Peyer's patch (tissue), 4 donors: ENCODE results near the gene DPCD. TPM values are rescaled to one million over a fixed set of nuclear protein-coding genes. Genes with fewer than 3 reads are reported as not detected.

ENCODE experiments used
- DNase-seq, 3 donors: peaks; one replicate each; pipeline ENCODE4 v3.0.0-alpha.2; 2017 to 2019
- H3K27ac ChIP-seq, 4 donors: fragments of 200-600 bp; sonication (generic); one replicate each; pipeline ENCODE4 v1.5.1; 2016 to 2019
- H3K27me3 ChIP-seq, 2 donors: fragments of 200-600 bp; sonication (generic); one replicate each; pipeline ENCODE4 v1.5.1; 2019
- H3K36me3 ChIP-seq, 3 donors: fragments of 200-600 bp; sonication (generic); one replicate each; pipeline ENCODE4 v1.5.1; 2016 to 2019
- H3K4me1 ChIP-seq, 4 donors: fragments of 200-600 bp; sonication (generic); one replicate each; pipeline ENCODE4 v1.5.1; 2016 to 2019
- H3K4me3 ChIP-seq, 4 donors: fragments of 200-600 bp; sonication (generic); 1 replicate in 3 of 4; 2 replicates in 1 of 4; pipeline ENCODE4 v1.5.1; 2016 to 2019; ENCODE audit warnings: mild to moderate bottlenecking in 1 of 4
- H3K9me3 ChIP-seq, 4 donors: fragments of 200-600 bp; sonication (generic); one replicate each; pipeline ENCODE4 v1.5.1; 2016 to 2019; ENCODE audit warnings: mild to moderate bottlenecking in 1 of 4
- POLR2A ChIP-seq, 2 donors: fragments of 450-650 bp; IDR thresholded peaks; one replicate each; pipeline ENCODE4 v1.5.1; 2017; ENCODE audit warnings: antibody characterized with exemption in 2 of 2, mild to moderate bottlenecking in 2 of 2, moderate library complexity in 2 of 2
- total RNA-seq, 4 donors: library from RNA; depleted of rRNA; stranded (reverse); fragments of >200 nt; gene quantifications; one replicate each; pipeline ENCODE4 v1.1.0, GENCODE V29; 2016
- TF ChIP-seq, protein P1 (sequence below), 6 experiments: fragments of 450-650 bp in 4 of 6; fragments of 200-600 bp in 2 of 6; sonication (generic) in 1 of 6; IDR thresholded peaks; one replicate each; pipeline ENCODE4 v1.5.1; 2017 to 2019; ENCODE audit warnings: antibody characterized with exemption in 6 of 6, mild to moderate bottlenecking in 3 of 6, moderate library complexity in 1 of 6

DPCD gene
- total RNA-seq, 4 donors from 2014 or later: 2.3 to 14.0 (median 8.5) TPM

DNA sequence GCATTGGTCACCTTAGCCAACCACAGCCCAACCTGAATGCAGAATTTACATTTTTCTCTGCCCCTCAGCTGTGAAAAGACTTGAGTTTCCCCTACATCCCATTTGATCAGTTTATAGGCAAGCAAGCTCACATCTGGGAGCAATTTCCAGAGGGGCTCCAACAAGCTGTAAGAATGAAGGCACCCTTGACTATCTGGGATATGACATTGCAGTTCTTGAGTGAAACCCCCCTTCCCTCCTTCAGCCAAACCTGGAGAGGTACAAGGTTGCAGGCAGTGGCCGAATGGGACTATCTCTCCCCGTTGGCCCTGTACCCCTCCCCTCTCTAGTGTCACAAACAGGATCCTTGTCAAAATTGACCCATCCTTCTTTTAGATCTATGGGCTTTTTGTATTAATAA lies 30.6 kb upstream of the DPCD start:
- Histone ChIP-seq H3K27ac (no peak overlapping the region), H3K4me1 (no peaks in the 10 kb centered on the region), H3K4me3 (no peak overlapping the region), H3K9me3 (no peaks in the 10 kb centered on the region), H3K27me3 (no peaks in the 10 kb centered on the region), H3K36me3 (peaks cover 0 to 13% (median 0%) of the 10 kb centered on the region in 3 donors)
- TF ChIP-seq, protein P1, sequence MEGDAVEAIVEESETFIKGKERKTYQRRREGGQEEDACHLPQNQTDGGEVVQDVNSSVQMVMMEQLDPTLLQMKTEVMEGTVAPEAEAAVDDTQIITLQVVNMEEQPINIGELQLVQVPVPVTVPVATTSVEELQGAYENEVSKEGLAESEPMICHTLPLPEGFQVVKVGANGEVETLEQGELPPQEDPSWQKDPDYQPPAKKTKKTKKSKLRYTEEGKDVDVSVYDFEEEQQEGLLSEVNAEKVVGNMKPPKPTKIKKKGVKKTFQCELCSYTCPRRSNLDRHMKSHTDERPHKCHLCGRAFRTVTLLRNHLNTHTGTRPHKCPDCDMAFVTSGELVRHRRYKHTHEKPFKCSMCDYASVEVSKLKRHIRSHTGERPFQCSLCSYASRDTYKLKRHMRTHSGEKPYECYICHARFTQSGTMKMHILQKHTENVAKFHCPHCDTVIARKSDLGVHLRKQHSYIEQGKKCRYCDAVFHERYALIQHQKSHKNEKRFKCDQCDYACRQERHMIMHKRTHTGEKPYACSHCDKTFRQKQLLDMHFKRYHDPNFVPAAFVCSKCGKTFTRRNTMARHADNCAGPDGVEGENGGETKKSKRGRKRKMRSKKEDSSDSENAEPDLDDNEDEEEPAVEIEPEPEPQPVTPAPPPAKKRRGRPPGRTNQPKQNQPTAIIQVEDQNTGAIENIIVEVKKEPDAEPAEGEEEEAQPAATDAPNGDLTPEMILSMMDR (IDR thresholded peaks at IDR 0.05): no peak
- no peak for TF ChIP-seq POLR2A (IDR thresholded peaks at IDR 0.05)
- no peak for DNase-seq

DNA sequence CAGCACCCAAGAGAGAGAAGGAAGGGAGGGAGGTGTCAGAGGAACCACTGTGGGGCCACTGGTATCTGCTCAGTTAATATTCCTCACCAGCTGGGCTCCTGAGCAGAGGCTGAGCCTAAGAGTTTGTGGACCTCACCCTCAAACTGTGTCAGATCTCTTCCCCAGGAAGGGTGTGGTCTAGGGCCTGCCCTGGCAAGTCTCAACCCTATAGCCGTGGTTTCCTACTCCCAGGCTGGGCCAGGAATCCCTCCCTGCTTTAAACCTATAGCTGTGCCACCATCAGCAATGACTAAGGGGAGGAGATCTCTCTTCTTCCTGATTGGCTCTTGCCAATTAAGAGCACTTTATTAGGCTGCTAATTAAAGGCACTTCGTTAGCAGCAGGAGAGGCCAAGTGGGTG lies 29.9 kb upstream of the DPCD start:
- DNase-seq: no peak
- no peaks in the 10 kb centered on the region for H3K9me3 ChIP-seq
- H3K27me3 ChIP-seq: no peaks in the 10 kb centered on the region
- TF ChIP-seq, protein P1 (IDR thresholded peaks at IDR 0.05): no peak
- no peak for TF ChIP-seq POLR2A (IDR thresholded peaks at IDR 0.05)
- H3K27ac ChIP-seq: no peak overlapping the region
- no peak overlapping the region for H3K4me3 ChIP-seq
- peaks cover 0 to 7% (median 0%) of the 10 kb centered on the region in 3 donors for H3K36me3 ChIP-seq
- no peaks in the 10 kb centered on the region for H3K4me1 ChIP-seq

DNA sequence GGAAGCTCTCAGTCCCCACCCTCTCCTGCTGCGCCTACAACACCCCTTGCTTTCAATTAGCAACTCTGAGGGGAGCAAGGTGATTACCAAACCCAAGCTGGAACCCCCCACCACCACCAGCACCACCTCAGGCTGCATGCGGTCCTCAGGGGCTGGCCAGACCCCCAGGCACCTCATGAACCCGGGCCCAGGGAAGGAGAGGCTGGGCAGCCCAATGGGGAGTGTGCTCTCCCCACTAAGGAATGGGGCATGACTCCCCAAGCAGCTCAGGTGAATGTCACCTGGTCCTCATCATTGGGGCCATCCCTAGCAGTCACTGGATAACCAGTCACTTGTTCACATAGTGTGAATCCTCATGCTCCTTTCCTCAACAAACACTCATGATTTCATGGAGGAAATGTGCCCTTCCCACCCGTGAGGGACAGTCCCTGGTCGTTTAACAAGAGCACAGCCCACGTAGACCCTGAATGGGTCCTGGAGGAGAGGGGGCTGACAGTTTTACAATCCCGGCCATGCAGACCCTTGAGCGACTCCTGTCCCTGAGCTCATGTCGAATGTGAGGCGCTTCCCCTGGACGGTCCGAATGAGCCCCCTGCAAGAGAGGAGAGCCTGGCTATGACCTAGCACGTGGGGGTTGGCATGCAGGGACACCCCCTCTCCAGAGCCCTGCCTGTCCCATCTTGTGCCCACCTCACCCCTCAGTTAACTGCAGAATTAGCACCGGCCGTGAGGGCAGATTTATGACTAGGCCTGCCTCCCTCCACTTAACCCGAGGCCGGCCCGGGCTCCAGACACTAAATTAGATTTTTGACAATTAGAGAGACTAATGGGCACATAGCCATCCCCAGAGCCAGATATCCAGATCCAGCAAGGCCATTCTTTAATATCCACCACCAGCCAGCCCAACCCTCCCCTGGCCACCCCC lies 29.2 kb upstream of the DPCD start:
- H3K4me3 ChIP-seq: no peak overlapping the region
- no peak overlapping the region for H3K27ac ChIP-seq
- H3K4me1 ChIP-seq: no peaks in the 10 kb centered on the region
- no peaks in the 10 kb centered on the region for H3K27me3 ChIP-seq
- no peaks in the 10 kb centered on the region for H3K9me3 ChIP-seq
- DNase-seq: no peak
- TF ChIP-seq, protein P1 (IDR thresholded peaks at IDR 0.05): no peak
- TF ChIP-seq POLR2A (IDR thresholded peaks at IDR 0.05): no peak
- H3K36me3 ChIP-seq: peaks cover 0 to 1% (median 0%) of the 10 kb centered on the region in 3 donors

DNA sequence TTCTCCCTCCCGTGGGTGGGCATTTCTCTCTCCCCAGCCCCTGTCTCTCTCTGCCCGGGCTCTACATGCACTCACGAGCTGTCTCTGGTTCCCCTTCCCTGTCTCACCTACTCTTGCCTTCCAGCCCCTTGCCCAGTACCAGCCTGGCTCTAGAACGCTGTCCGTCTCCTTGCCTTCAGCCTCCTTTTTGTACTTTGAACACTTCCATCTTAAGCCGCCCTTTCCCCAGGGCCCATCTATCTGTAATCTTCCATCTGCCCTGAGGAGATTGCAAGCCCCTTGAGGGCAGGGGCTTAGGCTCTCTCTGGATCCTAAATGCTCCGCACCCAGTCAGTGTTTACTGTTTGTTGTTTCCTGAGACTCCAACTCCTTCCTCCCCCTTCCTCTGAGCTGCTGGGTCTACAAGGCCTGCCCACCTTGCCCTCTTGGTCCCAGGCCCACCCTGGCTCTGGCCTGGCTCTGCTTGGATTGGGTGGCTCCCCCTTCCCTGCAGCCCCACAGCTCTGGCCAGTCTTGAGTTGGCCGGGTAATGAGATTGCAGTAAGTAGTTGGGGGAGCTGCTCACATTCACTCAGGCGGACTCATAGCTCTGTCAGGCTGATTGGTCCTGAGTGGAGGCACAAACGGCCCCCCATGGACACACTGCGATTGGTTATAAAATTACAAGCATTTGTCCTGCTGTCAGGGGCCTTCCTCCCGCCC lies 28.4 kb upstream of the DPCD start:
- no peaks in the 10 kb centered on the region for H3K36me3 ChIP-seq
- no peaks in the 10 kb centered on the region for H3K9me3 ChIP-seq
- no peak overlapping the region for H3K27ac ChIP-seq
- DNase-seq: peak in 1 of 3 donors; percentile 32
- H3K27me3 ChIP-seq: no peaks in the 10 kb centered on the region
- no peak overlapping the region for H3K4me3 ChIP-seq
- no peaks in the 10 kb centered on the region for H3K4me1 ChIP-seq
- TF ChIP-seq, protein P1 (IDR thresholded peaks at IDR 0.05): no peak
- no peak for TF ChIP-seq POLR2A (IDR thresholded peaks at IDR 0.05)

DNA sequence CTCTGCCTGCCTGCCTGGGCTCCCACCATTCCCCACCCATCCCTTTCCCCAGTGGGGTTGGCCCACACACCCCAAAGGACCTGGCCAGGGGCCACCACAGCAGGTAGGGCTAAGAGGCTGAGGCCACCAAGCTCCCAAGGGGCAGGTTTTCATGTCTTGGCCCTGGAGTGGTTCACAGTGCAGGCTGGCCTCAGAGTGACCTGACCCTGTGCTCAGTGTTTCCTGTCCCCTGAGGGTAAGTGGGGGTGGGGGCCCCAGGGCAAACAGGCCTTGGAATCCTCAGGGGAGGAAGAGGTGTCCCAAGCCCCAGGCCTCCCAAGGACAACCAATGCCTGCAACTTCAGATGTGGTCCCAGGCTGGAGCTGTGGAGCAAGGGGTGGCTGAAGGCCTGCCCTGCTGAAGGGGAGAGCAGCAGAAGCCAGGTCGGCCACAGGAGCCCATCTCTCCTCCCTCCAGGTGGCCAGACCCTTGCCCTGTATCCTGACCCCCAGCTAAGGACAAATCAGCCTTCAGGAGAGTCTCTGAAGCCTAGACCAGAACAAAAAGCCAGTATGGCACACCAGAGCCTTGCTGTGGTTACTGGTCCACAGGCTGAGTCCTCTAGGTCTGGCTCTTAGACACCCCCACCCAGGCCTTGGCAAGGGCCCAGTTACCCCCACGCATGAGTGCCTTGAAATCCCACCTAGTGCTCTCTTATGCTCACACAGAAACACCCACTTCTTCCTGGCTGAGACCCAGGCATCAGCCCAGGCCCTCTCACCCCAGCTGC lies 27.6 kb upstream of the DPCD start:
- Histone ChIP-seq H3K4me3 (no peak overlapping the region), H3K9me3 (no peaks in the 10 kb centered on the region), H3K4me1 (no peaks in the 10 kb centered on the region), H3K27me3 (no peaks in the 10 kb centered on the region), H3K36me3 (no peaks in the 10 kb centered on the region), H3K27ac (no peak overlapping the region)
- no peak for TF ChIP-seq POLR2A (IDR thresholded peaks at IDR 0.05)
- DNase-seq: peak in 1 of 3 donors; percentile 38
